ENCODE data around the gene MGAT5.

DNA sequence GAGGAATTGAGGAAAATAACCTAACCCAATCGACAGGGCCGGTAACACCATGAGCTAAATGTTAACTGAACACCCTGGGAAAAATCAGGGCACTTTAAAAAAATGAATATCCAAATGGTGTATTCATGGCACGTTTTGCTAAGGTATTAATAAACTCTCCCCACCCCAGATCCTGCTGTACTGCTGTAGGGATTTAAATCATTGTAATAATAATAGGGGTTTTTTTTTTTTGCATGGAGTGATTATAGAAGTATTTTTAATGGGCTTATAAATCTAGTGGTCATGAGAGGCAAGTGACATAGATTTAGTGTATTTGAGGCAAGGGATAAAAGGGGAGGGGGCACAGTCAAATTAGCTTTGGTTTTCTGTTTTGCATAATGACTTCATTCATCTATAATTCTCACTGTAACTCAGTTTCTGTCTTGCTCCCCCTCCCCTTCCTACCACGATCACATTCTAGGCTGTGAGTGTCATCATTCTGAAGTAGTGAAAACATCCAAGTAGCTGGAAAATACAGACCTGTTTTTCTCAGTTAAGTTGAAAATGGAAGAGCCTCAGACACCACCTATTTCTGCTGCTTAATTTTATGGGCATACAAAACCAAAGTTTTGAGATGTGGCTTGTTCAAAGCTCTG, 18.2 kb upstream of the MGAT5 start:
- TF ChIP-seq CTCF (conservative IDR thresholded peaks at IDR 0.05; ENCODE audit: low read length) (no peak), EZH2phosphoT487 (IDR thresholded peaks at IDR 0.05; ENCODE audit: borderline replicate concordance, low read depth, low read length) (no peak)
